ENCODE data around the gene NINL. TPM values are rescaled to one million over a fixed set of nuclear protein-coding genes. Genes with fewer than 3 reads are reported as not detected.

NINL gene
- total and polyA plus RNA-seq, 2 of the 8 experiments (the other 6 are each of a cell fraction or from before 2014, with no cell fraction given), result 15.3 to 30.0 TPM

GRCh38 chr20:25544311-25544710 is 41.0 kb downstream of the NINL start:
- Histone ChIP-seq H2BK5ac (ENCODE audit: low read depth, low read length) (no peak overlapping the region; the same call in 1 of the 2 replicates), H3K27me3 (replicated peaks in 1 of 4; ENCODE audit: control insufficient read depth in 3 of 4, extremely low read depth in 1 of 4, insufficient read depth in 3 of 4, low read length in 3 of 4) (no peaks in the 10 kb centered on the region), H4K91ac (replicated peaks; ENCODE audit: insufficient read length, low read length) (no peak overlapping the region), H3K79me1 (ENCODE audit: low read depth, low read length) (peaks cover 15% of the 10 kb centered on the region), H3K56ac (replicated peaks; ENCODE audit: insufficient read length, low read depth, low read length) (no peak overlapping the region), H3K18ac (ENCODE audit: extremely low read depth, low read length) (peak overlapping the region; percentile 9; the same call in 1 of the 2 replicates), H4K8ac (ENCODE audit: extremely low read depth, insufficient read depth, low read length) (no peak overlapping the region), H3K9me3 (ENCODE audit: insufficient read depth in 2 of 2, low read depth in 1 of 2, low read length in 1 of 2) (no peaks in the 10 kb centered on the region), H2BK20ac (ENCODE audit: low read length) (no peak overlapping the region), H3K4me1 (replicated peaks in 1 of 4; ENCODE audit: control insufficient read depth in 3 of 4, insufficient read depth in 4 of 4, low read length in 3 of 4) (peaks cover 7 to 25% (median 9%) of the 10 kb centered on the region in 4 experiments), H3K4ac (replicated peaks; ENCODE audit: insufficient read length, low read depth, low read length) (no peak overlapping the region), H2BK15ac (ENCODE audit: low read length) (no peak overlapping the region), H2BK12ac (ENCODE audit: low read depth, low read length) (no peak overlapping the region), H3K23ac (ENCODE audit: insufficient read length) (no peak overlapping the region), H2AK5ac (ENCODE audit: low read depth, low read length) (no peak overlapping the region), H3K36me3 (ENCODE audit: control insufficient read depth in 2 of 4, insufficient read depth in 4 of 4, low read length in 3 of 4) (no peaks in the 10 kb centered on the region), H4K20me1 (replicated peaks in 1 of 2; ENCODE audit: control insufficient read depth in 1 of 2, insufficient read depth in 2 of 2, low read length in 2 of 2) (peaks cover 7 to 27% of the 10 kb centered on the region in 2 experiments), H2AFZ (ENCODE audit: low read length) (no peak overlapping the region), H3K4me2 (ENCODE audit: insufficient read depth in 1 of 2, low read depth in 2 of 2, low read length in 2 of 2) (no peak overlapping the region), H3K79me2 (ENCODE audit: control insufficient read depth in 1 of 2, insufficient read depth in 2 of 2, low read length in 2 of 2) (peaks cover 0 to 48% of the 10 kb centered on the region in 2 experiments; a peak in 2 of 4 replicates), H3K27ac (ENCODE audit: low read depth, low read length) (no peak overlapping the region), H3K4me3 (ENCODE audit: extremely low read depth in 1 of 4, insufficient read depth in 2 of 4, low read depth in 3 of 4, low read length in 4 of 4) (no peak overlapping the region), H2BK120ac (replicated peaks; ENCODE audit: low read depth, low read length) (no peak overlapping the region), H3K23me2 (ENCODE audit: low read depth, low read length) (no peaks in the 10 kb centered on the region), H4K5ac (ENCODE audit: insufficient read length, low read depth, low read length) (no peak overlapping the region), H3K9ac (replicated peaks in 1 of 4; ENCODE audit: extremely low read depth in 1 of 4, low read depth in 3 of 4, low read length in 3 of 4) (no peak overlapping the region), H3K14ac (ENCODE audit: insufficient read length) (no peak overlapping the region)
- WGBS, 2 experiments (ENCODE audit: extremely low coverage in 1 of 2, insufficient coverage in 1 of 2, insufficient read length in 1 of 2, insufficient replicate concordance in 2 of 2, low coverage in 1 of 2, low lambda C conversion rate in 2 of 2, missing lambda C conversion rate in 1 of 2), result 93% methylated on average over 4 of the region's 4 CpGs; no CpG with 5 or more reads in 1 of the 2 experiments
- ChIA-PET POLR2A (ENCODE audit: partially characterized antibody) (interaction anchor here (1.0 to 1.6 kb wide), 3 partner anchors 9 to 40 kb away, joined by 3 to 4 read pairs (median 3); no protein-coding TSS in a partner anchor), CTCF (ENCODE audit: partially characterized antibody) (interaction anchor here (1.1 to 2.9 kb wide), 3 partner anchors 10 to 249 kb away, joined by 4 to 9 read pairs (median 5); no protein-coding TSS in a partner anchor)
- DNase-seq (ENCODE audit: low read depth in 1 of 2, low spot score in 2 of 2) (no peak), FAIRE-seq (no peak)
- TF ChIP-seq YY1 (IDR thresholded peaks at IDR 0.05; ENCODE audit: low read depth, low read length), result no peak
- TF ChIP-seq BACH1 (IDR thresholded peaks at IDR 0.05; ENCODE audit: low read length), result no peak
- TF ChIP-seq GABPA (IDR thresholded peaks at IDR 0.05; ENCODE audit: borderline replicate concordance, insufficient read depth, low read length), result no peak
- TF ChIP-seq MAFK (IDR thresholded peaks at IDR 0.05; ENCODE audit: low read depth, low read length), result no peak
- no peak for TF ChIP-seq TBP (IDR thresholded peaks at IDR 0.05; ENCODE audit: low read depth, low read length)
- no peak for TF ChIP-seq USF2 (IDR thresholded peaks at IDR 0.05; ENCODE audit: low read length)
- TF ChIP-seq EP300 (IDR thresholded peaks at IDR 0.05; ENCODE audit: borderline replicate concordance in 1 of 2, low read depth in 2 of 2, low read length in 2 of 2), result no peak
- no peak for TF ChIP-seq TAF7 (optimal IDR thresholded peaks at IDR 0.05; ENCODE audit: borderline replicate concordance, low read depth, low read length)
- no peak for TF ChIP-seq PHF8 (conservative IDR thresholded peaks at IDR 0.05; ENCODE audit: low read depth, low read length)
- TF ChIP-seq HDAC2 (IDR thresholded peaks at IDR 0.05; ENCODE audit: borderline replicate concordance in 1 of 2, low read depth in 2 of 2, low read length in 2 of 2), result no peak
